Spleen (tissue), 7 donors: ENCODE results near the gene RSPO3.

Experiments
- CTCF ChIP-seq, 11 experiments: fragments of 200-600 bp in 7 of 11; fragments of 450-650 bp in 4 of 11; sonication (generic) in 4 of 11; IDR thresholded peaks in 8 of 11; conservative IDR thresholded peaks in 3 of 11; 1 replicate in 7 of 11; 2 replicates in 4 of 11; pipeline versions ENCODE4 v1.4.0 to v1.8.0; 2016 to 2021; ENCODE audit warnings: antibody characterized with exemption in 11 of 11, inconsistent platforms in 4 of 11, mild to moderate bottlenecking in 1 of 11
- POLR2A ChIP-seq, 3 donors: fragments of 450-650 bp; IDR thresholded peaks; one replicate each; pipeline ENCODE4 v1.5.1; 2017; ENCODE audit warnings: antibody characterized with exemption in 3 of 3, mild to moderate bottlenecking in 1 of 3
- POLR2AphosphoS5 ChIP-seq, 3 donors: sonication (generic); formaldehyde crosslinking; IDR thresholded peaks; one replicate each; pipeline ENCODE4 v1.5.1; 2017; ENCODE audit warnings: antibody characterized with exemption in 3 of 3
- donor health status: DM: no; HTN: no; CAD: no; lungs with moderate emphysema.
- donor health status: DM: no; HTN: no; CAD: no.
- donor health status: DM: no; HTN: no; CAD: no.

GRCh38 chr6:127176146-127176545 lies 57.7 kb downstream of the RSPO3 start:
- TF ChIP-seq POLR2A (IDR thresholded peaks at IDR 0.05) (no peak), CTCF (IDR thresholded peaks at IDR 0.05 in 8 of 11, conservative IDR thresholded peaks at IDR 0.05 in 3 of 11) (no peak), POLR2AphosphoS5 (IDR thresholded peaks at IDR 0.05) (no peak)
